A549 (cell line): ENCODE results near the gene ENTHD1.

ENCODE experiments used
- CTCF ChIP-seq: fragments of >200 bp; sonication (Bioruptor Twin); formaldehyde crosslinking; IDR thresholded peaks from 3 replicates; pipeline ENCODE4 v1.5.1; 2016
- HMGXB4 ChIP-seq: fragments of 250-450 bp; sonication (Bioruptor Pico); IDR thresholded peaks from 2 replicates; pipeline ENCODE4 v1.5.0; 2021; ENCODE audit warnings: mild to moderate bottlenecking, moderate library complexity, borderline replicate concordance
- RAD21 ChIP-seq, 2 experiments: fragments of >200 bp in 1 of 2; sonication (Bioruptor Twin) in 1 of 2; formaldehyde crosslinking in 1 of 2; IDR thresholded peaks in 1 of 2; conservative IDR thresholded peaks in 1 of 2; 2 replicates in 1 of 2; 3 replicates in 1 of 2; pipeline ENCODE4 v1.6.1; 2012 to 2018; ENCODE audit warnings: inconsistent platforms in 1 of 2

GRCh38 chr22:39917776-39918495 lies 24.4 kb upstream of the ENTHD1 start:
- TF ChIP-seq CTCF (no peak), HMGXB4 (no peak), RAD21 (conservative IDR thresholded peaks at IDR 0.05 in 1 of 2, IDR thresholded peaks at IDR 0.05 in 1 of 2) (no peak)
